ENCODE data around the gene MSRB3. TPM values are rescaled to one million over a fixed set of nuclear protein-coding genes. Genes with fewer than 3 reads are reported as not detected.

MSRB3 gene
- total and polyA plus RNA-seq, 2 of the 8 experiments (the other 6 are each of a cell fraction or from before 2014, with no cell fraction given), result 0.32 to 1.2 TPM

- no peak for TF ChIP-seq TEAD4 (IDR thresholded peaks at IDR 0.05; ENCODE audit: low read depth, low read length)
- TF ChIP-seq TAF7 (optimal IDR thresholded peaks at IDR 0.05; ENCODE audit: borderline replicate concordance, low read depth, low read length), result no peak
- TF ChIP-seq HDAC2 (IDR thresholded peaks at IDR 0.05; ENCODE audit: borderline replicate concordance in 1 of 2, low read depth in 2 of 2, low read length in 2 of 2), result no peak
- TF ChIP-seq KDM5A (IDR thresholded peaks at IDR 0.05; ENCODE audit: low read length), result no peak
- no peak for TF ChIP-seq SRF (IDR thresholded peaks at IDR 0.05; ENCODE audit: low read depth, low read length)
- TF ChIP-seq TCF12 (IDR thresholded peaks at IDR 0.05; ENCODE audit: low read depth, low read length), result no peak
- no peak for TF ChIP-seq E2F6 (IDR thresholded peaks at IDR 0.05)
These were observed 182.5 kb downstream of the MSRB3 start (continued) for GRCh38 chr12:65461017-65461416.
